HG03460 (cell line): ENCODE data around the gene MAGEA12.
"Not testable (repeated sequence)": the region's sequence is repeated elsewhere in the genome, so short reads cannot be mapped to it uniquely, and the experiment has no call there.

ENCODE experiments used
- ATAC-seq: cut with Tn5 transposase; IDR thresholded peaks from one replicate; pipeline ENCODE4 v1.9.1; 2021; ENCODE audit not compliant: unreplicated experiment

Gene MAGEA12

GRCh38 chrX:152733261-152733975, at the start of gene MAGEA12, which contains the start of gene CSAG1:
Gene MAGEA12 (plus strand): TSS chrX:152733757. CDS start chrX:152736162, 2,405 bp downstream.
Gene CSAG1 (minus strand): TSS chrX:152733721. CDS start chrX:152732460, 1,261 bp downstream.
- ATAC-seq: no peak

- ATAC-seq: not testable (repeated sequence)
These were observed 35.3 kb upstream of the MAGEA12 start, which contains the start of gene MAGEA3 for GRCh38 chrX:152697952-152698931. Gene MAGEA3 (plus strand): TSS chrX:152698794. CDS start chrX:152700833, 2,039 bp downstream.

GRCh38 chrX:152700390-152700789, 33.2 kb upstream of the MAGEA12 start:
- ATAC-seq: not testable (repeated sequence)

GRCh38 chrX:152706500-152706899, 27.1 kb upstream of the MAGEA12 start:
- ATAC-seq: not testable (repeated sequence)

GRCh38 chrX:152709173-152709572, 24.4 kb upstream of the MAGEA12 start, which contains the start of gene CSAG2:
Gene CSAG2 (minus strand): TSS chrX:152709273. CDS start chrX:152709112, 161 bp downstream.
- ATAC-seq: not testable (repeated sequence)

- ATAC-seq: not testable (repeated sequence)
These were observed 20.4 kb upstream of the MAGEA12 start for GRCh38 chrX:152713195-152713594.

- ATAC-seq: not testable (repeated sequence)
These were observed 19.5 kb upstream of the MAGEA12 start, which contains the start of gene MAGEA2B for GRCh38 chrX:152713815-152714787. Gene MAGEA2B (plus strand): TSS chrX:152714628. CDS start chrX:152717107, 2,479 bp downstream.

GRCh38 chrX:152725409-152725808, 8.1 kb upstream of the MAGEA12 start:
- no peak for ATAC-seq

GRCh38 chrX:152734143-152734858, 744 bp downstream of the MAGEA12 start:
- not testable (repeated sequence) for ATAC-seq

- no peak for ATAC-seq
These were observed 1.5 kb downstream of the MAGEA12 start for GRCh38 chrX:152735101-152735500.

- no peak for ATAC-seq
These were observed 2.4 kb downstream of the MAGEA12 start for GRCh38 chrX:152735860-152736511.

- not testable (repeated sequence) for ATAC-seq
These were observed 3.0 kb downstream of the MAGEA12 start for GRCh38 chrX:152736528-152736927.

GRCh38 chrX:152738560-152738959, 5.0 kb downstream of the MAGEA12 start:
- no peak for ATAC-seq

- not testable (repeated sequence) for ATAC-seq
These were observed 20.4 kb downstream of the MAGEA12 start, which contains the start of gene MAGEA2 for GRCh38 chrX:152753686-152754650. Gene MAGEA2 (minus strand): TSS chrX:152753842. CDS start chrX:152751363, 2,479 bp downstream.

GRCh38 chrX:152754871-152755270, 21.3 kb downstream of the MAGEA12 start:
- ATAC-seq: not testable (repeated sequence)

- ATAC-seq: not testable (repeated sequence)
These were observed 25.4 kb downstream of the MAGEA12 start, which contains the start of gene CSAG3 for GRCh38 chrX:152758918-152759317. Gene CSAG3 (plus strand): TSS chrX:152759218.

- ATAC-seq: not testable (repeated sequence)
These were observed 26.0 kb downstream of the MAGEA12 start for GRCh38 chrX:152759544-152759943.
